Measurements from ENCODE around the gene TNNT3.

Gene TNNT3

DNA sequence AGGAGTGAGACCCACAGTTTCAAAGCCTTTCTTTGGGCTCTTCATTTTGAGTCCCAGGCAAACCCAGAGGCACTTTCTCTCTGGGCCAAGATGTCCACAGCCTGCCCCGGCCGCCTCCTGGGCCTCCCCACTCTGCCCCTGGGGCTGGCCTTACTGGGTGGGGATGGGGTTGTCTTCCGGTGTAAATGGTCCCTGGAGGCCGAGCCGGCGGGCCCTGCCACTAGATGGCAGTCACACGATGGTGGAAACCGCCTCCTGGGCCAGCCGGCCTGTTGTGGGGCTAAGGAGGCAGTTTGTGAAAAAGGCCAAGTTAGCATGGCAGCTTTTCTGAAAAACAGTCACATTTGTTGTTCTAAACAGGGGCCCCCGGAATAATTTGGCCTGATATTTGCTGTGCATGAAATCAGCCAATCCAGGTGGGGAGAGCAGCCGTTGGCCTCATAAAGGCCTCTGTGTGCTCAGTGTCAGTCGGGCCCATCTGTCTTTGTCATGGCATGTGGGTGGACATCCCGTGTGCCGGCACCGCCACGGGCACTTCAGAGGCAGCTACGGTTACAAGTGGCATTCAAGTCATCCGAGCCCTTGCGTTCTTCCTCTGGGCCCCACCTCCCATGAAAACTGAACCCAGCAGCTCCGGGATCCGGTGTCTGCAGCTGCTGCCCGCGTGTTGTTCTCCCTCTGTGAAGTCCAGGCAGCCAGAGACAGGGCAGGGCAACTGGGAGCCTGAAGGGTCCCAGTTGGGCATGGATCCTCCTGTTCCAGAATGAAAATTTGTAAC lies 34.2 kb downstream of the TNNT3 start:
- Histone ChIP-seq H3K27ac (ENCODE audit: poor library complexity, severe bottlenecking) (no peak overlapping the region), H3K36me3 (ENCODE audit: low read depth) (no peaks in the 10 kb centered on the region), H3K4me3 (ENCODE audit: severe bottlenecking) (no peak overlapping the region), H3K9me3 (ENCODE audit: severe bottlenecking) (no peaks in the 10 kb centered on the region), H3K4me1 (ENCODE audit: insufficient read depth, poor library complexity, severe bottlenecking) (no peaks in the 10 kb centered on the region), H3K27me3 (ENCODE audit: insufficient read depth, poor library complexity, severe bottlenecking) (no peaks in the 10 kb centered on the region)
- DNase-seq (ENCODE audit: low spot score) (no peak), ATAC-seq (ENCODE audit: low read depth) (no peak)
- TF ChIP-seq, protein P1, sequence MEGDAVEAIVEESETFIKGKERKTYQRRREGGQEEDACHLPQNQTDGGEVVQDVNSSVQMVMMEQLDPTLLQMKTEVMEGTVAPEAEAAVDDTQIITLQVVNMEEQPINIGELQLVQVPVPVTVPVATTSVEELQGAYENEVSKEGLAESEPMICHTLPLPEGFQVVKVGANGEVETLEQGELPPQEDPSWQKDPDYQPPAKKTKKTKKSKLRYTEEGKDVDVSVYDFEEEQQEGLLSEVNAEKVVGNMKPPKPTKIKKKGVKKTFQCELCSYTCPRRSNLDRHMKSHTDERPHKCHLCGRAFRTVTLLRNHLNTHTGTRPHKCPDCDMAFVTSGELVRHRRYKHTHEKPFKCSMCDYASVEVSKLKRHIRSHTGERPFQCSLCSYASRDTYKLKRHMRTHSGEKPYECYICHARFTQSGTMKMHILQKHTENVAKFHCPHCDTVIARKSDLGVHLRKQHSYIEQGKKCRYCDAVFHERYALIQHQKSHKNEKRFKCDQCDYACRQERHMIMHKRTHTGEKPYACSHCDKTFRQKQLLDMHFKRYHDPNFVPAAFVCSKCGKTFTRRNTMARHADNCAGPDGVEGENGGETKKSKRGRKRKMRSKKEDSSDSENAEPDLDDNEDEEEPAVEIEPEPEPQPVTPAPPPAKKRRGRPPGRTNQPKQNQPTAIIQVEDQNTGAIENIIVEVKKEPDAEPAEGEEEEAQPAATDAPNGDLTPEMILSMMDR (IDR thresholded peaks at IDR 0.05; ENCODE audit: poor library complexity, severe bottlenecking): no peak

DNA sequence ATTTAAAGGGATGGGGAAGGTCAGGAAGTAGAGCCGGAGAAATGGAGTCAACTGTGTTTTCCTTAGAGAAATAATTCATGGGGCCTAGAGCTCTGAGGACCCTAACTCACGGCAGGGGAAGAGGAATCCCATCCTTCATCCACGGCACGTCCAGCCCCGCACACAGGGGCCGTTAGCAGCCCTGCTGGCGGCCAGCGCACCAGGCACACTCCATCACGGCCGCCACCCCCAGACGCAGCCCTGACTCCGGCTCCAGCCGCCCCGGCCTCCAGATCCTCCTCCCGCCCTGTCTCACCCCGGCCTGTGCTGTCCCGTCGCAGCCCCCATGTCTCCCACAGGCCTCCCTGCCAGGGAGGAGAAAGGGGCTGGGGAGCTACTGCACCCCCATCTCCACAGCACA lies 38.9 kb downstream of the TNNT3 start:
- Histone ChIP-seq H3K4me1 (ENCODE audit: insufficient read depth, poor library complexity, severe bottlenecking) (no peaks in the 10 kb centered on the region), H3K9me3 (ENCODE audit: severe bottlenecking) (no peaks in the 10 kb centered on the region), H3K4me3 (ENCODE audit: severe bottlenecking) (no peak overlapping the region), H3K36me3 (ENCODE audit: low read depth) (no peaks in the 10 kb centered on the region), H3K27ac (ENCODE audit: poor library complexity, severe bottlenecking) (no peak overlapping the region), H3K27me3 (ENCODE audit: insufficient read depth, poor library complexity, severe bottlenecking) (no peaks in the 10 kb centered on the region)
- ATAC-seq (ENCODE audit: low read depth) (no peak), DNase-seq (ENCODE audit: low spot score) (no peak)
- TF ChIP-seq, protein P1 (IDR thresholded peaks at IDR 0.05; ENCODE audit: poor library complexity, severe bottlenecking): no peak

DNA sequence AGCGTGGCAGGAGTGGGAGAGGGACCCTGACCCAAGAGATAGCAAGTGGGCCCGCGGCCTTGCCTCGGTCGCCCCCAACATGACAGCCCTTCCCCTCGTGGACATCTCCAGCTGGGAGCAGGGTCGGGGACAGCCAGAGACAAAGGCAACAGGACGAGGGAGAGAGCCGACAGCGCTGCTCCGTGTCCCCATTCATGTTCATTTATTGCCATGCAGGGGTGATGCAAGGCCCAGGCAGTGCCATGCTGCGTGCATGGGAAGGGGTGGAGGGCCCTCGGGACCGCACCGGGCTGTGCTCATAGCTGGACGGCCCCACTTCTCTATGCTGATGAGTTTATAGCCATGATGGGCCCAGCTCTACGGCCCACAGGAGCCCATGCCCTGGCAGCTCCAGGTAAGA lies 40.3 kb downstream of the TNNT3 start:
- no peak overlapping the region for H3K4me3 ChIP-seq (ENCODE audit: severe bottlenecking)
- H3K36me3 ChIP-seq (ENCODE audit: low read depth): no peaks in the 10 kb centered on the region
- TF ChIP-seq, protein P1 (IDR thresholded peaks at IDR 0.05; ENCODE audit: poor library complexity, severe bottlenecking): no peak
- ATAC-seq (ENCODE audit: low read depth): no peak
- no peak for DNase-seq (ENCODE audit: low spot score)
- H3K9me3 ChIP-seq (ENCODE audit: severe bottlenecking): no peaks in the 10 kb centered on the region
- H3K27me3 ChIP-seq (ENCODE audit: insufficient read depth, poor library complexity, severe bottlenecking): no peaks in the 10 kb centered on the region
- no peak overlapping the region for H3K27ac ChIP-seq (ENCODE audit: poor library complexity, severe bottlenecking)
- no peaks in the 10 kb centered on the region for H3K4me1 ChIP-seq (ENCODE audit: insufficient read depth, poor library complexity, severe bottlenecking)

DNA sequence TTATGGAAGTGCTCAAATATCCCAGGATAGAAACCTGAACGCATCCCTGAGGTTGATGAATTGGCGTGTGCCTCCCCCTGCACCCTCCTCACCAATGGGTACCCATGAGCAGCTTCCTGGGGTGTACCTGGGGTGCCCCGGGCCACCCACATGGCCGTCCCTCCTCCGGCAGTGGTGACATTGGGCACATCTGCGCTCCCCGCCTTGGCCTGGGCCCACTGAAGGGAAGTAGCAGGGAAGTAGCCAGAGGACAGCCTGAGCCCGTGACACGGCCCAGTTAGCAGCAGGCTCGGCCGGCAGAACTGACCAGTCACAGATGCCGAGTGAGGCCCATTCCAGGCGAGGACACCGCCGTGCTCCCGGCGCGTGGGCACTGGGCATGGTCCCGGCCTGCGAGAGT lies 44.4 kb downstream of the TNNT3 start:
- Histone ChIP-seq H3K4me3 (ENCODE audit: severe bottlenecking) (no peak overlapping the region), H3K36me3 (ENCODE audit: low read depth) (no peaks in the 10 kb centered on the region), H3K9me3 (ENCODE audit: severe bottlenecking) (no peaks in the 10 kb centered on the region), H3K4me1 (ENCODE audit: insufficient read depth, poor library complexity, severe bottlenecking) (no peaks in the 10 kb centered on the region), H3K27me3 (ENCODE audit: insufficient read depth, poor library complexity, severe bottlenecking) (no peaks in the 10 kb centered on the region), H3K27ac (ENCODE audit: poor library complexity, severe bottlenecking) (no peak overlapping the region)
- DNase-seq (ENCODE audit: low spot score) (no peak), ATAC-seq (ENCODE audit: low read depth) (no peak)
- TF ChIP-seq, protein P1 (IDR thresholded peaks at IDR 0.05; ENCODE audit: poor library complexity, severe bottlenecking): no peak

DNA sequence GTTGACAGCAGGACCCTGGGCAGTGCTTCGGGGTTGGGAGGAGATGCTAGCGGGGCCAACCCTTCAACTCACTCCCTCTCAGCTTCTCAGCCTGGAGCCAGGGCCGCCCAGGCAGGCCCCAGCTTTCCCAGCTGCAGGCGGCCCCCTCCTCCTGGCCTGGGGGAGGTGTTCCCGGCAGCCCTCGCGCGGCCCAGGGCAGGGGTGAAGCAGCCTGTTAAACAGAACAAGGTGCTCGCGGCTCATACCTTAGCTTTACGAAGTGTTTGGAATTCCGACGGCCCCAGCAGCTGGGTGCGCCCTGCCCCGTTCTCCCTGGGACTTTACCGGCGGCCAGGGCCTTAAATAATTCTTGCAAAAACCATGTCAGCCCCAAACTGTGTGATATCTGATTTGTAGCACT lies 44.8 kb downstream of the TNNT3 start:
- Histone ChIP-seq H3K9me3 (ENCODE audit: severe bottlenecking) (no peaks in the 10 kb centered on the region), H3K36me3 (ENCODE audit: low read depth) (no peaks in the 10 kb centered on the region), H3K27me3 (ENCODE audit: insufficient read depth, poor library complexity, severe bottlenecking) (no peaks in the 10 kb centered on the region), H3K4me3 (ENCODE audit: severe bottlenecking) (no peak overlapping the region), H3K4me1 (ENCODE audit: insufficient read depth, poor library complexity, severe bottlenecking) (no peaks in the 10 kb centered on the region), H3K27ac (ENCODE audit: poor library complexity, severe bottlenecking) (no peak overlapping the region)
- ATAC-seq (ENCODE audit: low read depth) (no peak), DNase-seq (ENCODE audit: low spot score) (no peak)
- TF ChIP-seq, protein P1 (IDR thresholded peaks at IDR 0.05; ENCODE audit: poor library complexity, severe bottlenecking): no peak

All from RWPE2 (cell line).